Subcutaneous adipose tissue (tissue), 4 donors: ENCODE data around the gene SHD. TPM values are rescaled to one million over a fixed set of nuclear protein-coding genes. Genes with fewer than 3 reads are reported as not detected.

Experiments used
- CTCF ChIP-seq: fragments of 450-650 bp; IDR thresholded peaks from one replicate; pipeline ENCODE4 v1.5.1; 2016; ENCODE audit warnings: low read depth, mild to moderate bottlenecking, control low read depth, antibody characterized with exemption, moderate library complexity
- total RNA-seq, 4 donors: library from RNA; depleted of rRNA; stranded (reverse); fragments of >200 nt; gene quantifications; one replicate each; pipeline ENCODE4 v1.1.0, GENCODE V29; 2016

Gene SHD
- total RNA-seq, 4 donors from 2014 or later, result not detected

- no peak for TF ChIP-seq CTCF
Measured at GRCh38 chr19:4328243-4328990, 49.4 kb downstream of the SHD start.

GRCh38 chr19:4329858-4330257 is 50.8 kb downstream of the SHD start:
- TF ChIP-seq CTCF, result no peak

GRCh38 chr19:4334929-4335570 is 56.0 kb downstream of the SHD start:
- TF ChIP-seq CTCF, result no peak

GRCh38 chr19:4337906-4338440 is 58.9 kb downstream of the SHD start:
- TF ChIP-seq CTCF, result no peak

GRCh38 chr19:4338441-4339355 is 59.6 kb downstream of the SHD start, which contains the start of gene STAP2:
TSS of gene STAP2 (minus strand) at chr19:4338827. CDS start at chr19:4338753, 74 bp downstream.
- TF ChIP-seq CTCF, result no peak

Other genes starting within 250 kb of the SHD start
- gene ZBTB7A, start 212.4 kb upstream of the SHD start, total RNA-seq, result 10 to 100 TPM; 14.2 to 63.9 (median 28.7) TPM
- gene MAP2K2, start 155.1 kb upstream of the SHD start, total RNA-seq, result 10 to 100 TPM; 39.3 to 66.1 (median 56.3) TPM
- not detected for gene CREB3L3, start 125.6 kb upstream of the SHD start, total RNA-seq
- gene SIRT6, start 96.7 kb upstream of the SHD start, total RNA-seq, result 10 to 100 TPM; 12.6 to 28.3 (median 15.6) TPM
- 1 to 10 TPM in 2 of 4 donors, under 1 TPM in 2; 0.68 to 2.9 (median 1.6) TPM for gene ANKRD24, start 96.6 kb upstream of the SHD start, total RNA-seq
- gene EBI3, start 49.7 kb upstream of the SHD start, total RNA-seq, result 10 to 100 TPM in 1 of 4 donors, 1 to 10 TPM in 3; 2.0 to 20.7 (median 8.0) TPM
- 10 to 100 TPM; 10.7 to 21.5 (median 17.5) TPM for gene YJU2, start 32.2 kb upstream of the SHD start, total RNA-seq
- gene TMIGD2, start 23.1 kb downstream of the SHD start, total RNA-seq, result under 1 TPM in 1 of 4 donors, not detected in 3; 0.34 TPM
- not detected for gene FSD1, start 25.3 kb downstream of the SHD start, total RNA-seq
- 1 to 10 TPM; 1.5 to 2.9 (median 1.8) TPM for gene STAP2, start 59.6 kb downstream of the SHD start, total RNA-seq
- gene MPND, start 64.3 kb downstream of the SHD start, total RNA-seq, result 10 to 100 TPM in 1 of 4 donors, 1 to 10 TPM in 3; 3.8 to 13.2 (median 8.4) TPM
- 10 to 100 TPM; 28.7 to 43.9 (median 36.4) TPM for gene SH3GL1, start 121.3 kb downstream of the SHD start, total RNA-seq
- gene CHAF1A, start 123.4 kb downstream of the SHD start, total RNA-seq, result 10 to 100 TPM in 1 of 4 donors, 1 to 10 TPM in 3; 4.8 to 13.0 (median 6.3) TPM
- 100 to 1,000 TPM in 2 of 4 donors, 10 to 100 TPM in 2; 85.0 to 149 (median 102) TPM for gene UBXN6, start 178.5 kb downstream of the SHD start, total RNA-seq
- 10 to 100 TPM; 15.5 to 39.7 (median 26.9) TPM for gene HDGFL2, start 193.0 kb downstream of the SHD start, total RNA-seq
- 1,000 to 10,000 TPM in 1 of 4 donors, 100 to 1,000 TPM in 3; 519 to 1,574 (median 929) TPM for gene PLIN4, start 239.2 kb downstream of the SHD start, total RNA-seq